Measurements from ENCODE around the gene H6PD.

H6PD gene

DNA sequence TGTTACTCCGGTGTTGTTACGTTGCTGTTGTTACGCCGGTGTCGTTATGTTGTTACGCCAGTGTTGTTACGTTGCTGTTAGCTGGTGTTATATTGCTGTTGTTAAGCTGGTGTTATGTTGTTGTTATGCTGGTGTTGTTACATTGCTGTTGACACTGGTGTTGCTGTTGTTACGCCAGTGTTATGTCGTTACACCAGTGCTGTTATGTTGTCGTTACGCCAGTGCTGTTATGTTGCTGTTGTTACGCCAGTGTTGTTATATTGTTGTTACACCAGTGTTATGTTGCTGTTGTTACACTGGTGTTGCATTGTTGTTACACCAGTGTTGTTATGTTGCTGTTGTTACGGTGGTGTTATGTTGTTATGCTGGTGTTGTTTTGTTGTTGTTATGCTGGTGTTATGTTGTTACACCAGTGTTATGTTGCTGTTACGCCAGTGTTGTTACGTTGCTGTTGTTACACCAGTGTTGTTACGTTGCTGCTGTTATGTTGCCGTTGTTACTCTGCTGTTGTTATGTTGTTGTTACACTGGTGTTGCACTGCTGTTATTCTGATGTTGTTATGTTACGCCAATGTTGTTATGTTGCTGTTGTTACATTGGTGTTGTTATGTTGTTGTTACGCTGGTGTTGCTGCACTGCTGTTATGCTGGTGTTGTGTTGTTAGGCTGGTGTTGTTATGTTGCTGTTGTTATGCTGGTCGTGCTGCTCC is 25.6 kb downstream of the H6PD start:
- TF ChIP-seq CTCF (IDR thresholded peaks at IDR 0.05; ENCODE audit: unreplicated experiment in 3 of 3) = no peak
- H3K4me1 Mint-ChIP-seq = peaks cover 5% of the 10 kb centered on the region
- H3K27me3 Mint-ChIP-seq (ENCODE audit: low read depth) = no peaks in the 10 kb centered on the region

DNA sequence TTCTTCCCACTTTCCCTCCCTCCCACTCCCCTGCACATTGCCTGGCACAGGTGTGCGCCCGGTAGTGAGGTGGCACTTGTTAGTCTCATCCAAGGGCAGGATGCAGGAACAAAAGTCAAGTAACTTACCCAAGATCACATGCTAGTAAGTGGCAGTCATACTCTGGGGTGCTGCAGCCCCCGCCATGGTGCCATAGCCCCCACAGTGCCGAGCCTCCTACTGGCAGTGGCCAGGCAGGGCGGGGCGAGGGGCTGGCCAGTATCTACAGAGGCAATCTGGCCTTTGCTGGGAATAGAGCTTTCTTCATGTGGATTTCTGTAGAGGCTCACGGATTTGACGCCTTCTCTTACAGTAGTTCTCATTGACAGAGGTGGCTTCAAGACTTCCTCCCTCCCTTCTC is 26.9 kb downstream of the H6PD start:
- Mint-ChIP-seq H3K4me1 (peaks cover 5% of the 10 kb centered on the region), H3K9me3 (no peaks in the 10 kb centered on the region), H3K36me3 (ENCODE audit: low read depth) (peaks cover 48% of the 10 kb centered on the region), H3K27ac (no peak overlapping the region), H3K4me3 (no peak overlapping the region), H3K27me3 (ENCODE audit: low read depth) (no peaks in the 10 kb centered on the region)
- no peak for TF ChIP-seq CTCF (IDR thresholded peaks at IDR 0.05; ENCODE audit: unreplicated experiment in 3 of 3)

More for the DNA sequence above, 25.6 kb downstream of the H6PD start:
- H3K27ac Mint-ChIP-seq = peak overlapping the region in 1 of 3 experiments; percentile 30
- H3K9me3 Mint-ChIP-seq = no peaks in the 10 kb centered on the region
- peaks cover 47% of the 10 kb centered on the region for H3K36me3 Mint-ChIP-seq (ENCODE audit: low read depth)
- H3K4me3 Mint-ChIP-seq = no peak overlapping the region

- peaks cover 43% of the 10 kb centered on the region for H3K36me3 Mint-ChIP-seq (ENCODE audit: low read depth)
- peaks cover 2% of the 10 kb centered on the region for H3K4me1 Mint-ChIP-seq
- H3K27ac Mint-ChIP-seq = no peak overlapping the region
- H3K27me3 Mint-ChIP-seq (ENCODE audit: low read depth) = no peaks in the 10 kb centered on the region
- TF ChIP-seq CTCF (IDR thresholded peaks at IDR 0.05; ENCODE audit: unreplicated experiment in 3 of 3) = no peak
- H3K9me3 Mint-ChIP-seq = no peaks in the 10 kb centered on the region
- no peak overlapping the region for H3K4me3 Mint-ChIP-seq
Measured at GRCh38 chr1:9262096-9262986, 27.8 kb downstream of the H6PD start.

DNA sequence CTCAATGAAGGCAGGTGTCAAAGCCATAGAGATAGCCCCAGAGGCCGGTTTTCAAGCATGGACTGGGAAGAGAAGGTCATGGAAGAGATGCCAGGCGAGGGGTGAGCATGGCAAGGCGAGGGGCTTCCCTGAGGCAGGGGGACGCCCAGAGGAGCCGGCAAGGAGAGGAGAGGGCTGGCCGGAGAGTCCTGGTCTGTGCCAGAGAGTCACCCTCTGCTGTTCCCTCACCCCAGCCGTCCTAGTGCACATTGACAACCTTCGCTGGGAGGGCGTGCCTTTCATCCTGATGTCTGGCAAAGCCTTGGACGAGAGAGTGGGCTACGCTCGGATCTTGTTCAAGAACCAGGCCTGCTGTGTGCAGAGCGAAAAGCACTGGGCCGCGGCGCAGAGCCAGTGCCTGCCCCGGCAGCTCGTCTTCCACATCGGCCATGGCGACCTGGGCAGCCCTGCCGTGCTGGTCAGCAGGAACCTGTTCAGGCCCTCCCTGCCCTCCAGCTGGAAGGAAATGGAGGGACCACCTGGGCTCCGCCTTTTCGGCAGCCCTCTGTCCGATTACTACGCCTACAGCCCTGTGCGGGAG is 28.8 kb downstream of the H6PD start:
- Mint-ChIP-seq H3K36me3 (ENCODE audit: low read depth) (peaks cover 33% of the 10 kb centered on the region), H3K27me3 (ENCODE audit: low read depth) (no peaks in the 10 kb centered on the region)
- TF ChIP-seq CTCF (IDR thresholded peaks at IDR 0.05; ENCODE audit: unreplicated experiment in 3 of 3) = no peak

GRCh38 chr1:9263984-9264872 is 29.7 kb downstream of the H6PD start:
- H3K27ac Mint-ChIP-seq = no peak overlapping the region
- TF ChIP-seq CTCF (IDR thresholded peaks at IDR 0.05; ENCODE audit: unreplicated experiment in 3 of 3) = no peak
- H3K27me3 Mint-ChIP-seq (ENCODE audit: low read depth) = no peaks in the 10 kb centered on the region
- H3K4me1 Mint-ChIP-seq = peaks cover 4% of the 10 kb centered on the region
- no peak overlapping the region for H3K4me3 Mint-ChIP-seq
- peaks cover 28% of the 10 kb centered on the region for H3K36me3 Mint-ChIP-seq (ENCODE audit: low read depth)
- no peaks in the 10 kb centered on the region for H3K9me3 Mint-ChIP-seq

More for the DNA sequence above, 28.8 kb downstream of the H6PD start:
- no peak overlapping the region for H3K27ac Mint-ChIP-seq
- peaks cover 4% of the 10 kb centered on the region for H3K4me1 Mint-ChIP-seq
- no peak overlapping the region for H3K4me3 Mint-ChIP-seq
- H3K9me3 Mint-ChIP-seq = no peaks in the 10 kb centered on the region

All from nephron (organoid).